Stomach (tissue), 9 donors: ENCODE data around the gene OR5W2. TPM values are rescaled to one million over a fixed set of nuclear protein-coding genes. Genes with fewer than 3 reads are reported as not detected.
"Not testable (repeated sequence)": the region's sequence is repeated elsewhere in the genome, so short reads cannot be mapped to it uniquely, and the experiment has no call there.

ENCODE experiments used
- DNase-seq, 2 donors: peaks; one replicate each; pipeline versions ENCODE4 v3.0.0 to v3.0.0-alpha.2; 2013 to 2019
- H3K27ac ChIP-seq, 5 donors: fragments of 200-600 bp in 4 of 5; sonication (generic) in 4 of 5; one replicate each; pipeline ENCODE4 v1.5.1; 2013 to 2019; ENCODE audit warnings: mild to moderate bottlenecking in 1 of 5, moderate library complexity in 1 of 5
- H3K27me3 ChIP-seq, 3 donors: fragments of 200-600 bp; sonication (generic); one replicate each; pipeline ENCODE4 v1.5.1; 2017 to 2019; ENCODE audit warnings: mixed run types in 1 of 3
- H3K36me3 ChIP-seq, 4 donors: fragments of 200-600 bp; sonication (generic); 1 replicate in 3 of 4; 2 replicates in 1 of 4; pipeline ENCODE4 v1.5.1; 2016 to 2019
- H3K4me1 ChIP-seq, 4 donors: fragments of 200-600 bp; sonication (generic); one replicate each; pipeline ENCODE4 v1.5.1; 2016 to 2019
- H3K4me3 ChIP-seq, 4 donors: fragments of 200-600 bp; sonication (generic) in 3 of 4; one replicate each; pipeline ENCODE4 v1.5.1; 2016 to 2019; ENCODE audit warnings: mild to moderate bottlenecking in 1 of 4
- H3K9me3 ChIP-seq, 4 donors: fragments of 200-600 bp; sonication (generic); one replicate each; pipeline ENCODE4 v1.5.1; 2016 to 2019
- EP300 ChIP-seq: sonication (generic); formaldehyde crosslinking; IDR thresholded peaks from one replicate; pipeline ENCODE4 v1.6.1; 2017; ENCODE audit warnings: antibody characterized with exemption
- POLR2A ChIP-seq, 4 donors: fragments of 450-650 bp; IDR thresholded peaks; one replicate each; pipeline ENCODE4 v1.6.1; 2016; ENCODE audit warnings: antibody characterized with exemption in 4 of 4, control low read depth in 2 of 4, mild to moderate bottlenecking in 1 of 4, moderate library complexity in 1 of 4
- POLR2AphosphoS5 ChIP-seq, 3 donors: sonication (generic); formaldehyde crosslinking; IDR thresholded peaks; one replicate each; pipeline ENCODE4 v1.6.1; 2016; ENCODE audit warnings: antibody characterized with exemption in 3 of 3
- WGBS, 5 donors: extraction: QIAGEN DNeasy Blood & Tissue Kit in 3 of 5; methylation state at CpG; one replicate each; pipeline versions ENCODE4 v1.1.5 to v1.1.7; 2013 to 2018; 5-methylcytosine and 5-hydroxymethylcytosine counted together
- intact Hi-C: fragments of 100-400 bp; cut with DNase I; formaldehyde crosslinking; loops from one replicate; pipeline ENCODE4 v1.15.1; 2023; ENCODE audit warnings: low total_unique reads
- polyA plus RNA-seq, 3 donors: library from polyadenylated mRNA; stranded (reverse); fragments of 200-250 nt; gene quantifications; one replicate each; pipeline ENCODE4 v1.2.3, GENCODE V29; 2013
- total RNA-seq, 5 donors: library from RNA; depleted of rRNA; stranded (reverse); fragments of >200 nt; gene quantifications; one replicate each; pipeline versions ENCODE4 v1.1.0 to v1.2.3, GENCODE V29; 2014 to 2016
- TF ChIP-seq, protein P1 (sequence below), 7 experiments: fragments of 450-650 bp in 4 of 7; fragments of 200-600 bp in 3 of 7; sonication (generic) in 3 of 7; IDR thresholded peaks; one replicate each; pipeline ENCODE4 v1.5.1; 2016 to 2019; ENCODE audit warnings: antibody characterized with exemption in 7 of 7, control low read depth in 2 of 7, mild to moderate bottlenecking in 1 of 7
- donor health status: healthy with polysubstance abuse.
- donor health status: Bipolar disorder and iron deficiency.
- donor health status: healthy.

OR5W2 gene
- total and polyA plus RNA-seq, 8 donors: not detected

DNA sequence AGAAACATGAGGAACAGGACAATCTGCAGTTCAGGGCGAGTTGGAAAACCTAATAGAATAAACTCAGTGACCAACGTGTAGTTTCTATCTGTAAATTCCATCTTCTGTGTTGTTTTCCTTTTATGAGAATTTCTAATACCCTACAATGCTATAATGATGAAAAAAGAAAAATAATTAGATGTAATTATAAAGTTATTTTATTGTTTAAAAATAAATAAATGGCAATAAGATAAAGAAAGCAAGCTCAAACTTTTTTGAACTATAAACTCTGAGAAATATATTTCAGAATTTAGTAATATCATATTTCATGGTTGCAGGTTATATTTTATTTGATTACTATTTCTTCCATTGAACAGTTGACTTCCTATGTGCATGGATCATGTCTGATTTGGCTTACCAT is 21.9 kb upstream of the OR5W2 start, which contains the start of gene OR5I1:
Gene OR5I1, minus strand, starts transcription at position 101 of the 400 bp plus-strand sequence. Its CDS starts 0 bp downstream, at position 101.
- H3K27ac ChIP-seq: no peak within 1 kb of the TSS
- TF ChIP-seq, protein P1, sequence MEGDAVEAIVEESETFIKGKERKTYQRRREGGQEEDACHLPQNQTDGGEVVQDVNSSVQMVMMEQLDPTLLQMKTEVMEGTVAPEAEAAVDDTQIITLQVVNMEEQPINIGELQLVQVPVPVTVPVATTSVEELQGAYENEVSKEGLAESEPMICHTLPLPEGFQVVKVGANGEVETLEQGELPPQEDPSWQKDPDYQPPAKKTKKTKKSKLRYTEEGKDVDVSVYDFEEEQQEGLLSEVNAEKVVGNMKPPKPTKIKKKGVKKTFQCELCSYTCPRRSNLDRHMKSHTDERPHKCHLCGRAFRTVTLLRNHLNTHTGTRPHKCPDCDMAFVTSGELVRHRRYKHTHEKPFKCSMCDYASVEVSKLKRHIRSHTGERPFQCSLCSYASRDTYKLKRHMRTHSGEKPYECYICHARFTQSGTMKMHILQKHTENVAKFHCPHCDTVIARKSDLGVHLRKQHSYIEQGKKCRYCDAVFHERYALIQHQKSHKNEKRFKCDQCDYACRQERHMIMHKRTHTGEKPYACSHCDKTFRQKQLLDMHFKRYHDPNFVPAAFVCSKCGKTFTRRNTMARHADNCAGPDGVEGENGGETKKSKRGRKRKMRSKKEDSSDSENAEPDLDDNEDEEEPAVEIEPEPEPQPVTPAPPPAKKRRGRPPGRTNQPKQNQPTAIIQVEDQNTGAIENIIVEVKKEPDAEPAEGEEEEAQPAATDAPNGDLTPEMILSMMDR (IDR thresholded peaks at IDR 0.05): no peak
- TF ChIP-seq POLR2AphosphoS5 (IDR thresholded peaks at IDR 0.05) (no peak), EP300 (no peak), POLR2A (IDR thresholded peaks at IDR 0.05) (no peak)
- 54 to 70% (median 67%) methylated on average over 2 of the region's 2 CpGs for WGBS, 5 donors
- no peak for DNase-seq
- no peaks in the 10 kb centered on the region for H3K27me3 ChIP-seq
- no peak within 1 kb of the TSS for H3K4me3 ChIP-seq
- no peaks in the 10 kb centered on the region for H3K9me3 ChIP-seq
- H3K36me3 ChIP-seq: no peaks in the 10 kb centered on the region
- intact Hi-C loops: no loop called here
- H3K4me1 ChIP-seq: no peaks in the 10 kb centered on the region

GRCh38 chr11:55920537-55920936 is 6.2 kb upstream of the OR5W2 start:
- Histone ChIP-seq H3K36me3 (no peaks in the 10 kb centered on the region), H3K4me3 (no peak overlapping the region), H3K27me3 (no peaks in the 10 kb centered on the region), H3K27ac (no peak overlapping the region), H3K9me3 (peaks cover 0 to 7% (median 0%) of the 10 kb centered on the region in 4 donors), H3K4me1 (no peaks in the 10 kb centered on the region)
- intact Hi-C loops: no loop called here
- WGBS, 5 donors: 83 to 95% (median 88%) methylated on average over 3 to 5 of the region's 5 CpGs
- DNase-seq: peak in 1 of 2 donors; percentile 0
- TF ChIP-seq POLR2AphosphoS5 (IDR thresholded peaks at IDR 0.05): no peak
- no peak for TF ChIP-seq POLR2A (IDR thresholded peaks at IDR 0.05)
- TF ChIP-seq EP300: no peak
- TF ChIP-seq, protein P1 (IDR thresholded peaks at IDR 0.05): no peak

DNA sequence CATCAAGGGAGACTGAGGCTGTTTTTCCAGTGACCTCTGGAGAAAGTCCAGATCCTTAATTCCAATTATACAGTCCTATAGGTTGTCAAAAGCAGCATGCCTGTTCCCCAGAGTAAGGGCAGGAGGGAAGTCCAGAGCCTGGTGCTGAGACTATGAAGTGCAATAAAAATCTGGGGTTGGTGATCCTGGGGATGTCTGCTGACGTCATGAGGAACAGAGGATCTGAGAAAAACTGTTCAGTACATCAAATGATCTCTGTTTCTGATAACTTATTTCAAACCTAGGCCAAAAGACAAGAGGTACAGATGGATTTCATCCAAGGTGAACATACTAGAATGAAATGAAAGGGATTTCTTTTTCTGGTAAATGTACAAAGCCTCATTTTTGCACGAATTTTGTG is 12.1 kb downstream of the OR5W2 start:
- DNase-seq: no peak
- intact Hi-C loops: no loop called here
- no peaks in the 10 kb centered on the region for H3K36me3 ChIP-seq
- no peak overlapping the region for H3K27ac ChIP-seq
- TF ChIP-seq POLR2A (IDR thresholded peaks at IDR 0.05): no peak
- TF ChIP-seq, protein P1 (IDR thresholded peaks at IDR 0.05): no peak
- TF ChIP-seq POLR2AphosphoS5 (IDR thresholded peaks at IDR 0.05): no peak
- TF ChIP-seq EP300: no peak
- peaks cover 0 to 13% (median 0%) of the 10 kb centered on the region in 4 donors for H3K9me3 ChIP-seq
- H3K27me3 ChIP-seq: no peaks in the 10 kb centered on the region
- no peak overlapping the region for H3K4me3 ChIP-seq
- WGBS, 5 donors: 18 to 41% (median 22%) methylated on average over 2 of the region's 2 CpGs
- H3K4me1 ChIP-seq: no peaks in the 10 kb centered on the region

GRCh38 chr11:55895216-55895615 is 19.2 kb downstream of the OR5W2 start:
- H3K27me3 ChIP-seq: no peaks in the 10 kb centered on the region
- TF ChIP-seq, protein P1 (IDR thresholded peaks at IDR 0.05): no peak
- TF ChIP-seq POLR2AphosphoS5 (IDR thresholded peaks at IDR 0.05) (no peak), POLR2A (IDR thresholded peaks at IDR 0.05) (no peak), EP300 (no peak)
- intact Hi-C loops: no loop called here
- H3K27ac ChIP-seq: no peak overlapping the region
- peaks cover 0 to 45% (median 6%) of the 10 kb centered on the region in 4 donors for H3K9me3 ChIP-seq
- no peaks in the 10 kb centered on the region for H3K36me3 ChIP-seq
- no peak for DNase-seq
- no peak overlapping the region for H3K4me3 ChIP-seq
- no peaks in the 10 kb centered on the region for H3K4me1 ChIP-seq
- WGBS, 5 donors: 47 to 61% (median 51%) methylated on average over 8 of the region's 8 CpGs

DNA sequence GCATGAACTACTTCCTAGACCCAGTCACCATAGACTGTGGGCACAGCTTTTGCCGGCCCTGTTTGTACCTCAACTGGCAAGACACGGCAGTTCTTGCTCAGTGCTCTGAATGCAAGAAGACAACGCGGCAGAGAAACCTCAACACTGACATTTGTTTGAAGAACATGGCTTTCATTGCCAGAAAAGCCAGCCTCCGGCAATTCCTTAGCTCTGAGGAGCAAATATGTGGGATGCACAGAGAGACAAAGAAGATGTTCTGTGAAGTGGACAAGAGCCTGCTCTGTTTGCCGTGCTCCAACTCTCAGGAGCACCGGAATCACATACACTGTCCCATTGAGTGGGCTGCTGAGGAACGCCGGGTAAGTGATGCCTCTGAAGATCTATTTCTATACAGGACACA is 28.9 kb downstream of the OR5W2 start:
- H3K36me3 ChIP-seq, H3K4me1 ChIP-seq, H3K27me3 ChIP-seq, H3K9me3 ChIP-seq, H3K27ac ChIP-seq, intact Hi-C loops, H3K4me3 ChIP-seq, DNase-seq: not testable (repeated sequence)
- 83 to 93% (median 87%) methylated on average over 9 of the region's 9 CpGs for WGBS, 5 donors

GRCh38 chr11:55884995-55885394 is 29.4 kb downstream of the OR5W2 start:
- 84 to 86% (median 86%) methylated on average over 4 of the region's 4 CpGs for WGBS, 5 donors

GRCh38 chr11:55882997-55883396 is 31.4 kb downstream of the OR5W2 start, which contains the start of gene TRIM51:
TSS of gene TRIM51 (plus strand) at chr11:55883297. CDS start at chr11:55885429, 2,132 bp downstream.
- intact Hi-C loops: not testable (repeated sequence)

More at GRCh38 chr11:55884995-55885394, 29.4 kb downstream of the OR5W2 start:
- H3K4me1 ChIP-seq, H3K36me3 ChIP-seq, intact Hi-C loops, DNase-seq, H3K27ac ChIP-seq, H3K9me3 ChIP-seq, H3K4me3 ChIP-seq, H3K27me3 ChIP-seq: not testable (repeated sequence)

GRCh38 chr11:55873146-55873545 is 41.2 kb downstream of the OR5W2 start:
- H3K4me3 ChIP-seq, H3K27ac ChIP-seq, H3K27me3 ChIP-seq, H3K4me1 ChIP-seq, intact Hi-C loops, H3K36me3 ChIP-seq: not testable (repeated sequence)
- 21 to 44% (median 29%) methylated on average over 10 to 34 of the region's 34 CpGs for WGBS, 5 donors
- peak in 1 of 2 donors; percentile 30 for DNase-seq
- H3K9me3 ChIP-seq: peaks cover 0 to 28% (median 19%) of the 10 kb centered on the region in 4 donors

More at GRCh38 chr11:55882997-55883396, 31.4 kb downstream of the OR5W2 start, which contains the start of gene TRIM51:
- not testable (repeated sequence) for H3K4me1 ChIP-seq, H3K4me3 ChIP-seq, H3K27me3 ChIP-seq, H3K9me3 ChIP-seq, H3K27ac ChIP-seq, DNase-seq, H3K36me3 ChIP-seq
- 65 to 83% (median 75%) methylated on average over 1 of the region's 1 CpG for whole genome bisulfite sequencing, 5 donors
